HG03442 (cell line): ENCODE measurements around the gene SLC2A4.
"Not testable (repeated sequence)": the region's sequence is repeated elsewhere in the genome, so short reads cannot be mapped to it uniquely, and the experiment has no call there.

ENCODE experiments used
- ATAC-seq: cut with Tn5 transposase; IDR thresholded peaks from one replicate; pipeline ENCODE4 v1.9.1; 2021; ENCODE audit warnings: mild to moderate bottlenecking, moderate library complexity; ENCODE audit not compliant: unreplicated experiment

SLC2A4 gene

DNA sequence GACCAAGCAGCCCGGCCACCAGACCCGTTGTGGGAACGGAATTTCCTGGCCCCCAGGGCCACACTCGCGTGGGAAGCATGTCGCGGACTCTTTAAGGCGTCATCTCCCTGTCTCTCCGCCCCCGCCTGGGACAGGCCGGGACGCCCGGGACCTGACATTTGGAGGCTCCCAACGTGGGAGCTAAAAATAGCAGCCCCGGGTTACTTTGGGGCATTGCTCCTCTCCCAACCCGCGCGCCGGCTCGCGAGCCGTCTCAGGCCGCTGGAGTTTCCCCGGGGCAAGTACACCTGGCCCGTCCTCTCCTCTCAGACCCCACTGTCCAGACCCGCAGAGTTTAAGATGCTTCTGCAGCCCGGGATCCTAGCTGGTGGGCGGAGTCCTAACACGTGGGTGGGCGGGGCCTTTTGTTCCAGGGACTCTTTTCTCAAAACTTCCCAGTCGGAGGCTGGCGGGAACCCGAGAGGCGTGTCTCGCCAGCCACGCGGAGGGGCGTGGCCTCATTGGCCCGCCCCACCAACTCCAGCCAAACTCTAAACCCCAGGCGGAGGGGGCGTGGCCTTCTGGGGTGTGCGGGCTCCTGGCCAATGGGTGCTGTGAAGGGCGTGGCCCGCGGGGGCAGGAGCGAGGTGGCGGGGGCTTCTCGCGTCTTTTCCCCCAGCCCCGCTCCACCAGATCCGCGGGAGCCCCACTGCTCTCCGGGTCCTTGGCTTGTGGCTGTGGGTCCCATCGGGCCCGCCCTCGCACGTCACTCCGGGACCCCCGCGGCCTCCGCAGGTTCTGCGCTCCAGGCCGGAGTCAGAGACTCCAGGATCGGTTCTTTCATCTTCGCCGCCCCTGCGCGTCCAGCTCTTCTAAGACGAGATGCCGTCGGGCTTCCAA lies at the start of gene SLC2A4:
Gene SLC2A4, plus strand, starts transcription at position 645 of the 879 bp plus-strand sequence. Its CDS starts 217 bp downstream, at position 862.
- ATAC-seq: peak; percentile 67

DNA sequence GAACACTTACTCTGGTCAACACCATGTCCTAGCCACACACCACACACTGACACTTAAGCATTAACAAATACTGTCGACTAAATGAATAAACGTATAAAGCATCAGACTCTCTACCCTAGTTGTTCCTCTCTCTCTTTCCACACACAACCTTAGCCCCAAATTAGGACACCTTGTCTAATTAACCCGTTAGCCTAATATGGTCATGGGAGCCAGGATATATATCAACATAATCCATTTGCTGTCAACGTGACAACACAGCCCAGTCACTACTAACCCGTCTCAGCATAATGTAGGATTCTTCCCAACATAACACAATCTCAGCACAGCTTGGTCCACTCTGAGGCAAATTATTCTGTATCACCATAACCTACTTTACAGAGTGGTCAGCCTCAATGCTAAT lies 49.4 kb upstream of the SLC2A4 start:
- ATAC-seq: no peak

- no peak for ATAC-seq
Observed at GRCh38 chr17:7233701-7234082, 47.8 kb upstream of the SLC2A4 start.

DNA sequence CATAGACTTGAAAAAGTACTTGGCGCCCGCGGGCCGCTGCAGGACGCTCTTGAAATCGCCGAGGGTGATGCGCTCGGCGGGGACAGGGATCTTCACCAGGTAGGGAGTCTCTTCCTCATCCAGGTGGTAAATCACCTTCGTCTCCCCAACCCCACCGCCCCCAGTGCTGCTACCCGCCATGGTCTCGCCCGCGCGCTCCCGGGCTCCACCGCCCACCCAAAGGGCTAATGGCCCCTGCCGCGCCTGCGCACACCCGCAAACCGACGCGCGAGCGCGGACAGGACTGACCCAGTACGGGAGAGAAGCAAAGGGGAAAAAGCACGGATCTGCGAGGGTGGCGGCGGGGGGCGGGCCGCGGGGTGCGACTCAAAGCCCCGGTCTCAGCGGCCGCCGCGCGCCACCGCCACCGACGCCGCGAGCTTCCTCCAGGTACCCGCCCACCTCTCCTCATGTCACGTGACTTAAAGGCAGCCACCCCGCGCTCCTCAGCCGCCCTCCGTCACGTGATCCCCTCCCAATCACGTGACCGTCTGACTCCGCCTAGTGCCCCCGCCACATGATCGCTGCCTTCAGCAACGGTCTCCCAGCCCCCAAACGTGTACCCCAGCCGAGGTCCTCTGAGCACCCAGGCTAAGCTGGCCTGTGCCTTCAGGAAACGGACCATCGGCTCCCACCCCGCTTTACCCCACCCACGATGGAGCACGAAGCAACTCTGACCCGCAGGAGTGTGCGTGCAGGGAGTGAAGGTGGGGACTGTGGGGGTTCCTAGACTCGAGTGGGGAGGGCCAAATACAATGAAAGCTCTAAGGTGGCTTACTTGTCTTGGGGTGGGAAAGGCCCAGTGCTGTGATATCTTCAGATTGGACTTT lies 47.2 kb upstream of the SLC2A4 start, which contains the start of gene DVL2:
Gene DVL2, minus strand, starts transcription at position 435 of the 869 bp plus-strand sequence. Its CDS starts 255 bp downstream, at position 180.
- ATAC-seq: peak; percentile 60

DNA sequence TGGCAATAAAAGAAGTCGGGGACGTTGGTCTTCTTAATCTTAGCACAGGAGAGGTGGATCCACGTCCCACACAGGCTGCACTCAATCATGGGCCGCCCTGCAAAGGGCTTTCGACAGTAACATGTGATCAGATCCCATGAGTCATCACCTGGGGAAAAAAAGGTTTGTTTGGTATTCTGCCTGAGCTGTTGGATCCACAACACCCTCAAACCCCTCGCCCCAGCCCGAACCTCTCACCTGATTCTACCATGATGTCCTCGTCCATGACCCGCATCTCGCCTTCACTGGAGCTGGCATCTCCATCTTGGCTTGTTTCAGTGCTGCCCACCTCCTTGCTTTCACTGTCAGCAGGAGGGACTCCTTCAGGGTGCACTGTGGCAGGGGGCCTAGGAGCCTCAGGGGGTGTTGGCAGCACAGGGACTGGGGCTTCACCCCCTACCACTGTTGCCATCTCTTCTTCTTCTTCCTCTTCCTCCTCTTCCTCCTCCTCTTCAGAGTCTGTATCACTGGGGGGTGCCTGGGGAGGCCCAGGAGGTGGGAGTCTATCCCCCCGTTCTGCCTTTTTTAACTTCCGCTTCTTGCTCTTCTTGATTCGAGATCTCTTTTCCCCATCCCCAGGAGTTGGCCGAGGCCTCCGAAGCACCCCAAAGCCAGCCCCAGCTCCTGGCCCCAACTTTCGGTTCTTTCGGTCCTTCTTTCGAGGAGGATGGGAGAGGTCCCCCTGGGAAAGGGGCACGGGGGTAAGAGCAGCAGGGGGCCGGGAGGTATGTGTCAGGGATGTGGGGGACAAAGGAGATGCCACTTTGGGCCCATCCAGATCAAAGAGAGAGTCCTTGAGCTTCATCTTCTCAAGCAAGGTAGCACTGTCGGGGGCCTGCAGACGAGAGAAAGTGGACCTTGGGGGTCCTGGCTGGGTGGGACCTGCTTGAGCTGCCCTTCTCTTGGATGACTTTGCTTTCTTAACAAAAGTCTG lies 45.5 kb upstream of the SLC2A4 start:
- ATAC-seq: no peak

DNA sequence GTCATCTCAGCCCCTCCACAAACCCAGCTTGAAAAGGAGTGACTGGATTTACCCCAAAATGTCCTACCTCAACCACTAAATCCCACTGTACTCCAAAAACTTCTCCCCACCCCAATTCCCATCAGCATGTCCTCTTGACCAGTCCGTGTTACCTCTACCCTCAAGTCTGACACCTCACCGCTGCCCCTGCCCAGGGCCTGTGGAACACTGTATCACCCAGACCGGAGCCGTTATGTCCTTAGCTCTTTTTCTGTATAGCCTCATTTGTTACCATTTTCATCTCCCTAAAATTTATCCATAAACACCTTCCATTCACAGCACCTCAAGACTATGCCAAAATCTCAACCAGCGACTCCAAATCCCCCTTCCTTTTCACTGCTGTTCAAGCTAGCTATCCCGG lies 44.7 kb upstream of the SLC2A4 start:
- no peak for ATAC-seq

GRCh38 chr17:7237266-7237760 lies 44.2 kb upstream of the SLC2A4 start:
- ATAC-seq: no peak

DNA sequence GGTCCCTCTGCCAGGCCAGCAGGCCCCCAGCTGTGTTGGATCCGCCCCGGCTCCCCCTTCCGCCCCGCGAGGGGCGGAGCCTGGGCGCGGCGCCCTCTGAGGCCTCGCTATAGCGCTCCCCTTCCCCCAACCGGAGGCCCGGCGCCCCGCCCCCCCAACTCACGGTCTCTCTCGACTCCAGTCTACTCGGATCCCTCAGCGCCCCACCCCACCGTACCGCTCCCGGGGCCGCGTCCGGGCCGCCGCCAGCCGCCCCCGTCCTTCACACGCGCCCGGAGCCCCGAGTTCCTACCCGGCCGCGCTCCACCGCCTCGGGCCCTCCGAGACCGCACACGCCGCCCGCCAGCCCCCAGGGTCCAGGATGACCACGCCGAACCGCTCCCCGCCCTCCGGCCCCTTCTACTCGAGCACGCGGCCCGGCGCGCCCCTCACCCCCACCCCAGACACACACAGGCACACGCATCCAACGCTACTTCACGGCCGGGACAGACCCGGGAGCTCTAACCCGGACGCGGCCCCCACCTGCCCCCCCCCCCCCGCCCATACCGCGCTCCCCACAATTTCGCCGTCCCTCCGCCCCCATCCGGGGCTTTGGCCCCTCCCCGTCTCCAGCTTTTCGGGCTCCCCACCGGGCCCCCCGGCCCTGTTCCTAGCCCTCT lies 43.6 kb upstream of the SLC2A4 start:
- ATAC-seq: no peak

GRCh38 chr17:7238420-7239090 lies 43.0 kb upstream of the SLC2A4 start:
- no peak for ATAC-seq

GRCh38 chr17:7239091-7240027 lies 42.2 kb upstream of the SLC2A4 start, which contains the start of gene PHF23:
TSS of gene PHF23 (minus strand) at chr17:7239457. CDS start at chr17:7239279, 178 bp downstream.
- ATAC-seq: peak; percentile 46

DNA sequence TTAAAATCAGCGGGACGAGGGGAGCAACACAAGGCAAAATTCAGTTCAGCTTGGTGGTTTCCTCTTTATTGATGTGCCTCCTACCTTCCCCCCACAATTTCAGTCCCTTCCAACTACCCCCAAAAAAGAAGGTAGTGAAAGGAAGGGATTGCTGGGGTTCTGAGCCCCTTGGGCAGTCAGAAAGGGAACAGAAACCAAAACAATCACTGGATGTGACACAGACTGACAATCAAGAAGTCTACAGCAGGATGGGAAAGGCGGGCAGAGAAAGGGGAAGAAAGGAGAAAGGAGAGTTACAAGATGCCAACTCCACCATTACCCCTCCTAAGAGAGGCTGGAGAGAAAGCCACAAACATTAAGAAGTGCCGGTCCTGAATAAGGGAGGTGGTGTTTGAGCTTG lies 41.1 kb upstream of the SLC2A4 start:
- ATAC-seq: no peak

DNA sequence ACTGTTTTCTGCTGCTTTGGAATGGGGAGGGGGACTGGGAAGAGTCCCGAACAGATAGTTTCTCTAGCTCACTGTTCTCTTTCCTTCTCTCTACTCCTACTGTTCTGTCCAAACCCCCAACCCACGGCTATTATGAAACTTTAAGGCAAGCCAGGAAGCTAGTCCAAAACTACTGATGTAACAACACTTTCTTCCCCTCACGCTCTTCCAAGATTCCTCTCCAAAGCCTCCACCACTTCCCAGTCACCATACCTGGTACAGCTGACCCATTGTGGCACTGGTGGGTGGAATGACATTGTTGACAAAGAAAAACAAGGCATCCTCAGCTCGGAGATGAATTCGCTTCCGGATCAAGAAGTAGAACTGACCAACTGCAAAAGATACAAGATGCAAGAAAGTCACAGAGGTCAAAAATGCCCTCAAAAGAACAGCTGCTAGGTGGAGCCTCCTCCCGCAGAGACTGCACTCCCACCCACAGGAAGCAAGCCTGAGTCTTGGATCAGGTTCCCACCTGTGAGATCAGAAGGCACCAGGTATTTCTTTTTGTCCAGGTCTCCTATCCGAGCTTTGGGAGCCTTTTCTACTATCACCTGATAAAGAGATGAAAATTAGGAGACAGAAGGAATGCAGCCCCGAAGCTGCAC lies 40.3 kb upstream of the SLC2A4 start:
- no peak for ATAC-seq

DNA sequence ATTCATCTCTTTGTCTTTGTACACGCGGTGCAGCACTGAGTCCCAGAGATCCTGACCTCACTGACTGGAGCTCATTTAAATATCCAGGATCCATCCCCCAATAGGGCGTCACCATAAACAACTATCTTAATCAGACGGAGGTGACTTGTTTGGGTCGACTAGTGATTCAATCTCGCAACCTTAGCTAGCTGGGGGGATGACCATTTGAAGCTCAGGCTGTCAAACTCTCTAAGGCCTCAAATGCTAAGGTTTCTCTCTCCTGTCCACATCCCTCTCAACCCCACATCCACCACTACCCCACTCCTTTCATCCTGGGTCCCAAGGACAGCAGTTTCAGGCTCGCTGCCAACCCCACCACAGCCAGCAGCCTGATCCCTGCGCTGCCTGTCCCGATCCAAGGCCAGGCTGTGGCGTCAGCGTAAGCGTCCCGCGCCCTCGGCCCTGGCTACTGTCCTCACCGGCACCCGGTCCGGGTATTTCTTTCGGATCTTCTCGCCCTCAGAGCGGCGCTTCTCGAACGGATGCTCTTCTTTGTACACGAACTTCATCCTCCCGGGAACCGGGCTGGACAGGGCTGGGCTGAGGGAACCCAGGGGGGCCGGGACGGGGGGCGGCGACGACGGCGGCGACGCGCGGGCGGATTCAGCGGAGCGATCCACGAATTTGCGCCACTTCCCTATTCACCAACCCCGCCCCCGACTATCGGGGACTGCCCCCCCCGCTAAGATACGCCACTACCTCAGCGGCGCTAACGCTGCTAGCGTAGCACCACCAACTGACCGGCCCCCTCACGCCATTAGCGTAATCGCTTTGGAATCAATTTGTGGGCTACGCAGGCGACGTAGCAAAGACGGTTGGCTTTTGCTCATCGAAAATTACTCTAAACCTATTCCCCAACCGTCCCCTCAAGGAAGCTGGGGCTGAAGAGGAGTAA lies 39.5 kb upstream of the SLC2A4 start, which contains the start of gene GABARAP:
Gene GABARAP, minus strand, starts transcription at position 667 of the 934 bp plus-strand sequence. Its CDS starts 119 bp downstream, at position 548.
- ATAC-seq: peak; percentile 34

GRCh38 chr17:7242717-7243452 lies 38.6 kb upstream of the SLC2A4 start:
- peak; percentile 35 for ATAC-seq

DNA sequence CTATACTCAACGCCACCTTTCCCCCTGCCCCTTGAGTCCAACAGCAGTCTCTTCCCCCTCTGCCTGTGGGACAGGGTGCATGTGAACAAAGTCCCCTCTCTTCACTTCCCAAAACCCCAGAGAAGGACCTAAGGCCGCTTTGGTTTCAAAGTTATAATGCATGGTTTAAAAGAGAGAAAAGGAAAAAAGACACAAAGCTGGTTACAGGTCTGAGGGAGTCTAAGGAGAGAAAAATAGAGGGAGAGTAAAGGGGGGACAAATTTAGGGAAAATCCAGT lies 38.1 kb upstream of the SLC2A4 start:
- ATAC-seq: no peak

- not testable (repeated sequence) for ATAC-seq
Observed at GRCh38 chr17:7243838-7244237, 37.7 kb upstream of the SLC2A4 start.
